ENCODE data around the gene EEPD1.

- TF ChIP-seq POLR2A (IDR thresholded peaks at IDR 0.05; ENCODE audit: low read depth, low read length) (no peak), POLR2AphosphoS5 (IDR thresholded peaks at IDR 0.05; ENCODE audit: low read depth, low read length) (no peak), POU2F2 (IDR thresholded peaks at IDR 0.05; ENCODE audit: low read depth, low read length) (no peak)
Measured at GRCh38 chr7:36245684-36246299, 92.7 kb downstream of the EEPD1 start.
